Measurements from ENCODE around the gene CNTNAP2.

- no peak for TF ChIP-seq CTCF (IDR thresholded peaks at IDR 0.05; ENCODE audit: borderline replicate concordance, extremely low read depth, low read length, poor library complexity, severe bottlenecking)
- TF ChIP-seq EZH2 (IDR thresholded peaks at IDR 0.05; ENCODE audit: borderline replicate concordance, low read depth, low read length, severe bottlenecking) = no peak
Observed at GRCh38 chr7:147653456-147653855, 1536.9 kb downstream of the CNTNAP2 start.
